Nephron (organoid): ENCODE measurements around the gene ITGA1.

Source experiments
- H3K27ac Mint-ChIP-seq, 3 experiments: 2 replicates each; pipeline ENCODE4 v1.8.0; 2020; ENCODE audit warnings: mixed read lengths in 3 of 3, mild to moderate bottlenecking in 2 of 3, moderate library complexity in 1 of 3
- H3K27me3 Mint-ChIP-seq: 2 replicates; pipeline ENCODE4 v1.8.0; 2021; ENCODE audit warnings: low read depth, mild to moderate bottlenecking, moderate library complexity, mixed read lengths
- H3K36me3 Mint-ChIP-seq: 2 replicates; pipeline ENCODE4 v1.8.0; 2020; ENCODE audit warnings: low read depth, mixed read lengths
- H3K4me1 Mint-ChIP-seq: 2 replicates; pipeline ENCODE4 v1.8.0; 2020; ENCODE audit warnings: mixed read lengths
- H3K4me3 Mint-ChIP-seq, 3 experiments: 2 replicates each; pipeline ENCODE4 v1.8.0; 2020; ENCODE audit warnings: mild to moderate bottlenecking in 3 of 3, mixed read lengths in 3 of 3, moderate library complexity in 2 of 3
- H3K9me3 Mint-ChIP-seq: 2 replicates; pipeline ENCODE4 v1.8.0; 2020; ENCODE audit warnings: mixed read lengths
- TF ChIP-seq, protein P1 (sequence below), 3 experiments: fragments of 200-600 bp; sonication (generic); IDR thresholded peaks; one replicate each; pipeline ENCODE4 v1.5.0; 2021; ENCODE audit warnings: antibody characterized with exemption in 3 of 3; ENCODE audit not compliant: unreplicated experiment in 3 of 3

Gene ITGA1

GRCh38 chr5:52987711-52988331, 200.1 kb downstream of the ITGA1 start:
- TF ChIP-seq, protein P1, sequence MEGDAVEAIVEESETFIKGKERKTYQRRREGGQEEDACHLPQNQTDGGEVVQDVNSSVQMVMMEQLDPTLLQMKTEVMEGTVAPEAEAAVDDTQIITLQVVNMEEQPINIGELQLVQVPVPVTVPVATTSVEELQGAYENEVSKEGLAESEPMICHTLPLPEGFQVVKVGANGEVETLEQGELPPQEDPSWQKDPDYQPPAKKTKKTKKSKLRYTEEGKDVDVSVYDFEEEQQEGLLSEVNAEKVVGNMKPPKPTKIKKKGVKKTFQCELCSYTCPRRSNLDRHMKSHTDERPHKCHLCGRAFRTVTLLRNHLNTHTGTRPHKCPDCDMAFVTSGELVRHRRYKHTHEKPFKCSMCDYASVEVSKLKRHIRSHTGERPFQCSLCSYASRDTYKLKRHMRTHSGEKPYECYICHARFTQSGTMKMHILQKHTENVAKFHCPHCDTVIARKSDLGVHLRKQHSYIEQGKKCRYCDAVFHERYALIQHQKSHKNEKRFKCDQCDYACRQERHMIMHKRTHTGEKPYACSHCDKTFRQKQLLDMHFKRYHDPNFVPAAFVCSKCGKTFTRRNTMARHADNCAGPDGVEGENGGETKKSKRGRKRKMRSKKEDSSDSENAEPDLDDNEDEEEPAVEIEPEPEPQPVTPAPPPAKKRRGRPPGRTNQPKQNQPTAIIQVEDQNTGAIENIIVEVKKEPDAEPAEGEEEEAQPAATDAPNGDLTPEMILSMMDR (IDR thresholded peaks at IDR 0.05; ENCODE audit: unreplicated experiment in 3 of 3) = no peak
- Mint-ChIP-seq H3K9me3 (peaks cover 15% of the 10 kb centered on the region), H3K4me1 (peaks cover 9% of the 10 kb centered on the region), H3K27me3 (peaks cover 63% of the 10 kb centered on the region), H3K36me3 (no peaks in the 10 kb centered on the region), H3K4me3 (peak overlapping the region; percentile 72 to 80 (median 78)), H3K27ac (peak overlapping the region in 1 of 3 experiments; percentile 4)

DNA sequence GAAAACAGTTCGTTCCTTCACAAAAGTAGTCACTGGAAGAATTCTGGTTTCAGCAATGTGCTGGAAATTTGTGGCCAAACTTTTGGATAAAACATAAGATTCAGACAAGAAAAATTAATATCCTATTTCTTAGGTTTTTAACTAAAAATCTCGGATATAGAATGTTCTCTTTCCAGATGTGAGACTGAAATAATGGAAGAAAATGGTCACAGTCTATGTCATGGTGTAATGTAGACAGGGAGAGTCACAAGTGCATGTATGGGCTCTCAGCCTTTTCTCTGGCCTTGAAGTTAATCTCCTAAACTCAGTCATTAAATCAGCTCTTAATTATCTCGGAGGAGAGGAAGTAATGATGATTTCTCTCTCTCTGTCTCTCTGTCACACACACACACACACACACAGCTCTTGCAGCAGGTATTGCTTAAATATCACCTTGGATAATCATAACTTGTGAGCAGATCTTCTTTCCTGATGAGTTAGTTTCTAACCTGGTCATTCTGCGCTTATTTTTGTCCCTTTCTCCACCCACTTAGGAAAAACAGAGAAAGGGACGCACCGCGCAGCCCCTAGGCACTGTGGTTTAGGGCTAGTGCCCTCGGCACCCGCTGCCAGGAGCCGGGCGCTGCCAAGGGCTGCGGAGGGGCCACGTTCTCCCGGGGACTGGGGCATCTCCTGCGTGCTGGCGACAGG, 200.8 kb downstream of the ITGA1 start:
- Mint-ChIP-seq H3K4me3 (peak overlapping the region; percentile 72 to 80 (median 78)), H3K27ac (peak overlapping the region in 2 of 3 experiments; percentile 7 to 38), H3K9me3 (peaks cover 15% of the 10 kb centered on the region), H3K27me3 (peaks cover 67% of the 10 kb centered on the region), H3K4me1 (peaks cover 9% of the 10 kb centered on the region), H3K36me3 (no peaks in the 10 kb centered on the region)
- TF ChIP-seq, protein P1 (IDR thresholded peaks at IDR 0.05; ENCODE audit: unreplicated experiment in 3 of 3) = no peak

DNA sequence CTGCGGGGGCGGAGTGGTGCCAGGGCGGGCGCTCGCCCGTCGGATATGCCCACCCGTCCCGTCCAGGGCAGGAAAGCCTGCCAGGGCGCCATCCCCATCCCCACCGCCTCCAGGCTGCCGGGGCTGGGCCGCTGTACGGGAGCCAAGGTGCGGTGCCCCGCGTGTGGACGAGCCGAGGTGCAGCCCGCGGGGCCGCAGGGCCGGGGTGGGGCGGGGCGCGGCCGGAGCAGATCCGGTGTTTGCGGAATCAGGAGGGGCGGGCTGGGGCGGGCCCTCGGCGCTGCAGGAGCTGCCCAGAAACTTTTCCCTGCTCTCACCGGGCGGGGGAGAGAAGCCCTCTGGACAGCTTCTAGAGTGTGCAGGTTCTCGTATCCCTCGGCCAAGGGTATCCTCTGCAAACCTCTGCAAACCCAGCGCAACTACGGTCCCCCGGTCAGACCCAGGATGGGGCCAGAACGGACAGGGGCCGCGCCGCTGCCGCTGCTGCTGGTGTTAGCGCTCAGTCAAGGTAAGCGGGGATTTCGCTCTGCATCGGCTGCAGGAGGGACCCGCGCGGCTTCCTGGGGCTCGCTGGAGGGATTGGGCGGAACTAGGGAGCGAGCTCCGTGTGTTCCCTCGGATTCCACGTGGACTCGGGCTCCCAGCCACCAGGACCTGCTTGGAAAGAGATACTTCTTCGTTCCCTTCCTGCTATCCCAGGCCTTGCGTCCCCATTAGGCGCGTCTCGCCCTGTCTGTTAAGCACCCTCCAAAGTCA, 201.5 kb downstream of the ITGA1 start, which contains the start of gene ITGA2:
Gene ITGA2, plus strand, starts transcription at position 328 of the 756 bp plus-strand sequence. Its CDS starts 117 bp downstream, at position 445.
- H3K4me1 Mint-ChIP-seq = peaks cover 9% of the 10 kb centered on the region
- peak within 1 kb of the TSS; percentile 14 to 75 (median 38) for H3K27ac Mint-ChIP-seq
- TF ChIP-seq, protein P1 (IDR thresholded peaks at IDR 0.05; ENCODE audit: unreplicated experiment in 3 of 3) = no peak

GRCh38 chr5:52989781-52990527, 202.2 kb downstream of the ITGA1 start:
- H3K36me3 Mint-ChIP-seq = no peaks in the 10 kb centered on the region
- H3K27ac Mint-ChIP-seq = peak overlapping the region; percentile 14 to 75 (median 33)
- H3K9me3 Mint-ChIP-seq = peaks cover 15% of the 10 kb centered on the region
- H3K4me3 Mint-ChIP-seq = peak overlapping the region; percentile 81 to 83 (median 82)
- H3K4me1 Mint-ChIP-seq = peaks cover 9% of the 10 kb centered on the region
- TF ChIP-seq, protein P1 (IDR thresholded peaks at IDR 0.05; ENCODE audit: unreplicated experiment in 3 of 3) = peak; percentile 22 to 42 (median 39)
- H3K27me3 Mint-ChIP-seq = peaks cover 62% of the 10 kb centered on the region

More for the DNA sequence above, 201.5 kb downstream of the ITGA1 start, which contains the start of gene ITGA2:
- Mint-ChIP-seq H3K27me3 (peaks cover 67% of the 10 kb centered on the region), H3K9me3 (peaks cover 15% of the 10 kb centered on the region), H3K36me3 (no peaks in the 10 kb centered on the region), H3K4me3 (peak within 1 kb of the TSS; percentile 81 to 83 (median 82))

- Mint-ChIP-seq H3K4me1 (peaks cover 9% of the 10 kb centered on the region), H3K36me3 (no peaks in the 10 kb centered on the region), H3K9me3 (peaks cover 15% of the 10 kb centered on the region), H3K27me3 (peaks cover 62% of the 10 kb centered on the region), H3K27ac (peak overlapping the region in 2 of 3 experiments; percentile 33 to 75), H3K4me3 (peak overlapping the region; percentile 81 to 83 (median 82))
- TF ChIP-seq, protein P1 (IDR thresholded peaks at IDR 0.05; ENCODE audit: unreplicated experiment in 3 of 3) = no peak
These were observed 202.8 kb downstream of the ITGA1 start for GRCh38 chr5:52990528-52990925.
